Stomach (tissue), 4 donors: Measurements from ENCODE around the gene TLCD3A.

Experiments used
- POLR2AphosphoS5 ChIP-seq, 3 donors: sonication (generic); formaldehyde crosslinking; IDR thresholded peaks; one replicate each; pipeline ENCODE4 v1.6.1; 2016; ENCODE audit warnings: antibody characterized with exemption in 3 of 3
- TF ChIP-seq, protein P1 (sequence below), 7 experiments: fragments of 450-650 bp in 4 of 7; fragments of 200-600 bp in 3 of 7; sonication (generic) in 3 of 7; IDR thresholded peaks; one replicate each; pipeline ENCODE4 v1.5.1; 2016 to 2019; ENCODE audit warnings: antibody characterized with exemption in 7 of 7, control low read depth in 2 of 7, mild to moderate bottlenecking in 1 of 7

- no peak for TF ChIP-seq POLR2AphosphoS5 (IDR thresholded peaks at IDR 0.05)
- TF ChIP-seq, protein P1, sequence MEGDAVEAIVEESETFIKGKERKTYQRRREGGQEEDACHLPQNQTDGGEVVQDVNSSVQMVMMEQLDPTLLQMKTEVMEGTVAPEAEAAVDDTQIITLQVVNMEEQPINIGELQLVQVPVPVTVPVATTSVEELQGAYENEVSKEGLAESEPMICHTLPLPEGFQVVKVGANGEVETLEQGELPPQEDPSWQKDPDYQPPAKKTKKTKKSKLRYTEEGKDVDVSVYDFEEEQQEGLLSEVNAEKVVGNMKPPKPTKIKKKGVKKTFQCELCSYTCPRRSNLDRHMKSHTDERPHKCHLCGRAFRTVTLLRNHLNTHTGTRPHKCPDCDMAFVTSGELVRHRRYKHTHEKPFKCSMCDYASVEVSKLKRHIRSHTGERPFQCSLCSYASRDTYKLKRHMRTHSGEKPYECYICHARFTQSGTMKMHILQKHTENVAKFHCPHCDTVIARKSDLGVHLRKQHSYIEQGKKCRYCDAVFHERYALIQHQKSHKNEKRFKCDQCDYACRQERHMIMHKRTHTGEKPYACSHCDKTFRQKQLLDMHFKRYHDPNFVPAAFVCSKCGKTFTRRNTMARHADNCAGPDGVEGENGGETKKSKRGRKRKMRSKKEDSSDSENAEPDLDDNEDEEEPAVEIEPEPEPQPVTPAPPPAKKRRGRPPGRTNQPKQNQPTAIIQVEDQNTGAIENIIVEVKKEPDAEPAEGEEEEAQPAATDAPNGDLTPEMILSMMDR (IDR thresholded peaks at IDR 0.05): no peak
These were observed 48.7 kb upstream of the TLCD3A start for GRCh38 chr17:683499-684254.
